ENCODE measurements around the gene LCN15.

DNA sequence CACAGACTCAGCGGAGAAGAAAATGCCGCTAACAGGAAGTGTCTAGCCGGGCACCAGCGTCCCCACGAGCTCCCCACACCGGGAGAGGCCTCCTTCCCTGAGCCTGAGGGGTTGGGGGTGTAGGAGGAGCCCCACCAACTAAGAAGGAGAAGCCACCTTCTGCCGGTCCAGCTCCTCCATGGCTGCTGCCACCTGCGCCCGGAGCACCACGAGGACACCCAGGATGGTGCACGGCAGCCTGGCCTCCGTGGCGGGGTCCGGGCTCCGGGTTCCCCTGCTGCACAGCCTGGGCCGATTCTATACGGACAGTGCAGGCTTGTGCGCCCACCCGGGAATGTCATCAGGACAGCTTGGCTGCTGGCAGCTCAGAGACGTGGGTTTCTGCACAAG lies 6.6 kb downstream of the LCN15 start:
- TF ChIP-seq, protein P1, sequence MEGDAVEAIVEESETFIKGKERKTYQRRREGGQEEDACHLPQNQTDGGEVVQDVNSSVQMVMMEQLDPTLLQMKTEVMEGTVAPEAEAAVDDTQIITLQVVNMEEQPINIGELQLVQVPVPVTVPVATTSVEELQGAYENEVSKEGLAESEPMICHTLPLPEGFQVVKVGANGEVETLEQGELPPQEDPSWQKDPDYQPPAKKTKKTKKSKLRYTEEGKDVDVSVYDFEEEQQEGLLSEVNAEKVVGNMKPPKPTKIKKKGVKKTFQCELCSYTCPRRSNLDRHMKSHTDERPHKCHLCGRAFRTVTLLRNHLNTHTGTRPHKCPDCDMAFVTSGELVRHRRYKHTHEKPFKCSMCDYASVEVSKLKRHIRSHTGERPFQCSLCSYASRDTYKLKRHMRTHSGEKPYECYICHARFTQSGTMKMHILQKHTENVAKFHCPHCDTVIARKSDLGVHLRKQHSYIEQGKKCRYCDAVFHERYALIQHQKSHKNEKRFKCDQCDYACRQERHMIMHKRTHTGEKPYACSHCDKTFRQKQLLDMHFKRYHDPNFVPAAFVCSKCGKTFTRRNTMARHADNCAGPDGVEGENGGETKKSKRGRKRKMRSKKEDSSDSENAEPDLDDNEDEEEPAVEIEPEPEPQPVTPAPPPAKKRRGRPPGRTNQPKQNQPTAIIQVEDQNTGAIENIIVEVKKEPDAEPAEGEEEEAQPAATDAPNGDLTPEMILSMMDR (conservative IDR thresholded peaks at IDR 0.05; ENCODE audit: low read depth, low read length): no peak
- TF ChIP-seq POLR2A (IDR thresholded peaks at IDR 0.05; ENCODE audit: low read depth, low read length) (no peak), CEBPB (IDR thresholded peaks at IDR 0.05; ENCODE audit: low read depth, low read length) (no peak), MAZ (IDR thresholded peaks at IDR 0.05; ENCODE audit: borderline replicate concordance, low read depth, low read length) (no peak), FOS (IDR thresholded peaks at IDR 0.05; ENCODE audit: low read depth, low read length) (no peak), SMC3 (IDR thresholded peaks at IDR 0.05; ENCODE audit: low read depth, low read length) (no peak), MAFK (IDR thresholded peaks at IDR 0.05; ENCODE audit: low read depth, low read length) (no peak), RAD21 (IDR thresholded peaks at IDR 0.05; ENCODE audit: low read length) (no peak), MXI1 (IDR thresholded peaks at IDR 0.05; ENCODE audit: borderline replicate concordance, low read depth, low read length) (no peak), BHLHE40 (IDR thresholded peaks at IDR 0.05; ENCODE audit: low read depth, low read length) (no peak), RFX5 (IDR thresholded peaks at IDR 0.05; ENCODE audit: low read depth, low read length) (no peak)
- TF ChIP-seq, protein P2, sequence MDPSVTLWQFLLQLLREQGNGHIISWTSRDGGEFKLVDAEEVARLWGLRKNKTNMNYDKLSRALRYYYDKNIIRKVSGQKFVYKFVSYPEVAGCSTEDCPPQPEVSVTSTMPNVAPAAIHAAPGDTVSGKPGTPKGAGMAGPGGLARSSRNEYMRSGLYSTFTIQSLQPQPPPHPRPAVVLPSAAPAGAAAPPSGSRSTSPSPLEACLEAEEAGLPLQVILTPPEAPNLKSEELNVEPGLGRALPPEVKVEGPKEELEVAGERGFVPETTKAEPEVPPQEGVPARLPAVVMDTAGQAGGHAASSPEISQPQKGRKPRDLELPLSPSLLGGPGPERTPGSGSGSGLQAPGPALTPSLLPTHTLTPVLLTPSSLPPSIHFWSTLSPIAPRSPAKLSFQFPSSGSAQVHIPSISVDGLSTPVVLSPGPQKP (IDR thresholded peaks at IDR 0.05; ENCODE audit: borderline replicate concordance, low read depth, low read length): no peak
- TF ChIP-seq, protein P3, sequence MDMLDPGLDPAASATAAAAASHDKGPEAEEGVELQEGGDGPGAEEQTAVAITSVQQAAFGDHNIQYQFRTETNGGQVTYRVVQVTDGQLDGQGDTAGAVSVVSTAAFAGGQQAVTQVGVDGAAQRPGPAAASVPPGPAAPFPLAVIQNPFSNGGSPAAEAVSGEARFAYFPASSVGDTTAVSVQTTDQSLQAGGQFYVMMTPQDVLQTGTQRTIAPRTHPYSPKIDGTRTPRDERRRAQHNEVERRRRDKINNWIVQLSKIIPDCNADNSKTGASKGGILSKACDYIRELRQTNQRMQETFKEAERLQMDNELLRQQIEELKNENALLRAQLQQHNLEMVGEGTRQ (IDR thresholded peaks at IDR 0.05; ENCODE audit: low read depth, low read length): no peak

Measured in IMR-90 (cell line).